ENCODE measurements around the gene MS4A10. TPM values are rescaled to one million over a fixed set of nuclear protein-coding genes. Genes with fewer than 3 reads are reported as not detected.

The MS4A10 gene
- total and polyA plus RNA-seq, 7 donors, result not detected

DNA sequence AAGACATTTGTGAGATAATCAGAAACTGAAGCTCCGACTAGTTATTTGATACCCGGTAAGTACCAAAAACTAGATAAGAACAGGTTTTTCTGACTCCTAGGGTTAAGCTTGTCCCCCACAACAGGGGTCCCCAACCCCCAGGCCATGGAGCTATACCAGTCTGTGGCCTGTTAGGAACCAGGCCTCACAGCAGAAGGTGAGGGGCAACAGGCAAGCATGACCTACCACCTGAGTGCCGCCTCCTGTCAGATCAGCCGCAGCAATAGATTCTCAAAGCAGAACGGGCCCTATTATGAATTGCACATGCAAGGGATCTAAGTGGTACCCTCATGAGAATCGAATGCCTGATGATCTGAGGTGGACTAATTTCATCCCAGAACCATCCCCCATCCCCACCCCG lies 1.2 kb upstream of the MS4A10 start:
- Histone ChIP-seq H3K36me3 (no peaks in the 10 kb centered on the region), H3K9me3 (no peaks in the 10 kb centered on the region), H3K27me3 (no peaks in the 10 kb centered on the region), H3K4me1 (peaks cover 0 to 15% (median 13%) of the 10 kb centered on the region in 4 donors), H3K27ac (no peak overlapping the region), H3K4me3 (no peak overlapping the region)
- intact Hi-C loops (cut with DNase I), result no loop called here
- DNase-seq, result no peak
- TF ChIP-seq CTCF (IDR thresholded peaks at IDR 0.05), result no peak
- TF ChIP-seq EP300 (IDR thresholded peaks at IDR 0.05), result no peak
- no peak for TF ChIP-seq POLR2A (IDR thresholded peaks at IDR 0.05)
- TF ChIP-seq POLR2AphosphoS5 (IDR thresholded peaks at IDR 0.05), result no peak
- WGBS, 2 donors, result 92 to 94% methylated on average over 7 of the region's 7 CpGs

- intact Hi-C loops (cut with DNase I), result no loop called here
- Histone ChIP-seq H3K36me3 (no peaks in the 10 kb centered on the region), H3K4me1 (peaks cover 0 to 15% (median 13%) of the 10 kb centered on the region in 4 donors), H3K27me3 (no peaks in the 10 kb centered on the region), H3K4me3 (no peak overlapping the region), H3K27ac (no peak overlapping the region), H3K9me3 (no peaks in the 10 kb centered on the region)
- TF ChIP-seq POLR2A (IDR thresholded peaks at IDR 0.05), result no peak
- TF ChIP-seq EP300 (IDR thresholded peaks at IDR 0.05), result no peak
- no peak for TF ChIP-seq CTCF (IDR thresholded peaks at IDR 0.05)
- peak; percentile 37 for DNase-seq
- 47 to 73% methylated on average over 8 of the region's 8 CpGs for WGBS, 2 donors
Measured at GRCh38 chr11:60785806-60786361, 751 bp downstream of the MS4A10 start.

GRCh38 chr11:60786811-60787567 lies 1.9 kb downstream of the MS4A10 start:
- peak; percentile 91 for DNase-seq

GRCh38 chr11:60788401-60789125 lies 3.4 kb downstream of the MS4A10 start:
- no peak for DNase-seq
- H3K9me3 ChIP-seq, result no peaks in the 10 kb centered on the region
- intact Hi-C loops (cut with DNase I), result no loop called here
- H3K36me3 ChIP-seq, result no peaks in the 10 kb centered on the region
- 84 to 95% methylated on average over 7 of the region's 7 CpGs for WGBS, 2 donors
- no peak overlapping the region for H3K4me3 ChIP-seq
- no peak overlapping the region for H3K27ac ChIP-seq
- TF ChIP-seq POLR2AphosphoS5 (IDR thresholded peaks at IDR 0.05) (no peak), CTCF (IDR thresholded peaks at IDR 0.05) (no peak), EP300 (IDR thresholded peaks at IDR 0.05) (no peak)
- no peaks in the 10 kb centered on the region for H3K27me3 ChIP-seq
- H3K4me1 ChIP-seq, result peaks cover 0 to 15% (median 13%) of the 10 kb centered on the region in 4 donors

More at GRCh38 chr11:60786811-60787567, 1.9 kb downstream of the MS4A10 start:
- Histone ChIP-seq H3K27ac (peak overlapping the region in 3 of 4 donors; percentile 14 to 47 (median 40)), H3K4me1 (peaks cover 0 to 15% (median 13%) of the 10 kb centered on the region in 4 donors), H3K36me3 (no peaks in the 10 kb centered on the region), H3K4me3 (no peak overlapping the region), H3K27me3 (no peaks in the 10 kb centered on the region), H3K9me3 (no peaks in the 10 kb centered on the region)
- TF ChIP-seq POLR2AphosphoS5 (IDR thresholded peaks at IDR 0.05) (peak in 3 of 4 donors; percentile 9 to 41 (median 37)), CTCF (IDR thresholded peaks at IDR 0.05) (no peak)
- 17 to 61% methylated on average over 15 of the region's 15 CpGs for WGBS, 2 donors
- intact Hi-C loops (cut with DNase I), result no loop called here

Data from sigmoid colon (tissue), 7 donors.